ENCODE data around the gene ZC3H7A. TPM values are rescaled to one million over a fixed set of nuclear protein-coding genes. Genes with fewer than 3 reads are reported as not detected.

ZC3H7A gene
- total RNA-seq, 1 donor from 2014 or later: 67.5 TPM

DNA sequence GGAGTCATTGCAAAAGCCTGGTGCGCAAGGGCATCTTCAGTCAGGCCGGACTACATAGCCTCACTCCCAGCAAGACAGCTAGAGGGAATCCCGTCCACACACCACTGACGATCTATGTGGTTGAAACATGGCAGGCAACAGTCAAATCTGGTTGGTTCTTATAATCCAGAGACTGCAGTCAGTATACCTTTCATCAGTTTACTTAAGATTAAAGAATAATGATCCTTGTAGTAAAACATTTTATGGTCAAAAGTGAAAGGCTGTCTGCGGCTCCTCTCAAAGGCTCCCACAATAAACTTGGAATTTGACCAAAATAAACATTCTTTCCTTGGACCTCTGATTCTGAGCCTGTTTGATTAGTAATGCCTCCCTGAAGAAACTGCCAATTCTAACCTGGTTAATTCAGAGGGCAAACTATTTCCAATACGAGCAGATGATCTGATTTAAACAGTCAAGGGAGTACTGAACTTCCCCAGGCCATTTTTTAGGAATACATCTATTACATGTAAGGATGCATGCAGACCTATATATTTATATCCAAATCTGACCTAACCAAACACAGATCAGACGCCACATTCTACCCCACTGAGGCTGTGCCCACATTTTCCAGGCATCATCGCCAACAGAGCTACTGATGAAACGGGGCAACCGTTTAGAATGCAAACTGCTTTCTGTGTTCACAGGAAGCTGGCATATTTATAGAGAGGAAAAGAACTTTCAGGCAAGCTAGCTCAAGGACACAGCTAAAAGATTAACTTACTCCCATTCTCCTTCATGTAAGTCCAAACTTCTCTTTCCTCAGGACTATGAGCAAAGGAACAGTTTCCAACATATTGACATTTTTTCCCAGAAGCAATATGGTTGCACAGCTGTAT, 39.1 kb downstream of the ZC3H7A start:
- no peak overlapping the region for H3K4me3 ChIP-seq
- H3K9me3 ChIP-seq: no peaks in the 10 kb centered on the region
- H3K36me3 ChIP-seq: peaks cover 0 to 62% of the 10 kb centered on the region in 2 donors
- H3K27me3 ChIP-seq: no peaks in the 10 kb centered on the region
- intact Hi-C loops (cut with DNase I): no loop called here
- no peak for TF ChIP-seq CTCF (IDR thresholded peaks at IDR 0.05)
- TF ChIP-seq POLR2A (IDR thresholded peaks at IDR 0.05): no peak
- TF ChIP-seq POLR2AphosphoS5 (IDR thresholded peaks at IDR 0.05; ENCODE audit: insufficient read depth in 1 of 2, low read depth in 1 of 2): no peak
- no peak for DNase-seq (ENCODE audit: extremely low spot score in 2 of 2)
- no peak overlapping the region for H3K27ac ChIP-seq
- peaks cover 8% of the 10 kb centered on the region for H3K4me1 ChIP-seq

DNA sequence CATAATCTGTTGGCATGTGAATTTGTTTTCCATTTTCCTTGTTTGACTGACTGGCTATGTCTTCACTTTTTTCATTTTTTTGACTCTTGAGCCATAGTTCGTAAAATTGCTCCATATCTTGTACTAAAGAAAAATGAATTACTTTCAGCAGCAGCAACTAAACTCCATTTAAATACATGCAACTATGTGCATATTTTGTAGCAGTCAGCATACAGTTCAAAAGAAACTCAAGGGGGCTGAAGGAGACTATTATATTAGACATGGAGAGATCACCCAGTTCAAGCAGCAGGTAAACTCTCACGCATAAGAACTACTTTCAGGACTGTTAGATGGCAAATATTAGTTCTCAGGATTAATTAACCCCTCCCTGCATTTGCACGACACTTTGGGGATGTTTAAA, 40.8 kb downstream of the ZC3H7A start:
- Histone ChIP-seq H3K27me3 (no peaks in the 10 kb centered on the region), H3K27ac (no peak overlapping the region), H3K9me3 (no peaks in the 10 kb centered on the region), H3K36me3 (peaks cover 0 to 62% of the 10 kb centered on the region in 2 donors), H3K4me1 (peaks cover 8% of the 10 kb centered on the region), H3K4me3 (no peak overlapping the region)
- no peak for TF ChIP-seq CTCF (IDR thresholded peaks at IDR 0.05)
- TF ChIP-seq POLR2AphosphoS5 (IDR thresholded peaks at IDR 0.05; ENCODE audit: insufficient read depth in 1 of 2, low read depth in 1 of 2): no peak
- no peak for TF ChIP-seq POLR2A (IDR thresholded peaks at IDR 0.05)
- intact Hi-C loops (cut with DNase I): no loop called here
- DNase-seq (ENCODE audit: extremely low spot score in 2 of 2): no peak

DNA sequence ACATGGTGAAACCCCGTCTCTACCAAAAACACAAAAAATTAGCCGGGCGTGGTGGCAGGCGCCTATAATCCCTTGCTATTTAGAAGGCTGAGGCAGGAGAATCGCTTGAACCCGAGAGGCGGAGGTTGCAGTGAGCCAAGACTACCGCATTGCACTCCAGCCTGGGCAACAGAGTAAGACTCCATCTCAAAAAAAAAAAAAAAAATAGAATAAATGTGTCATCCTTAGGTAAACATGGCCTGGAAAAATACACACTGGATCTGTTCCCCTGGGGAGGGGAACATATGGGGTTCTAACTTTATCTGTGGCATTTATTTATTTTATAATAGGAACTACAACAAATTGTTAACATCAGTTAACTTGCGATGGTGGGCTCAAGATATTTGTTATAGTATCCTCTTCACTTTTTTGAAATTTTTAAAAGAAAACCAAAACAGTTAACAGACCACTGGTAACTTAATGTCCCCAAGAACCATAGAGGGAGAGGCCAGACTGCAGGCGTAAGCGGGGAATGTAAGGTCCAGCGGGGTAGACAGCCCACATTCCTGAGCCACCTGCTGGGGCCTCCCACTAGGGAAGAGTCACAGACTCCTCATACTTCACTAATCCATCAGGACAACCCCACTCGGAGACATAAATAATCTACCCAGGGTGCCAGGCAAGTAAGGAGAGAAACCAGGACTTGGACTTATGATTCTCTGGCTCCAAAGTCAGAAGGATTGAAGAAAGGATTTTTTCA, 41.9 kb downstream of the ZC3H7A start:
- no peak overlapping the region for H3K4me3 ChIP-seq
- no peak for TF ChIP-seq POLR2A (IDR thresholded peaks at IDR 0.05)
- no peak for TF ChIP-seq POLR2AphosphoS5 (IDR thresholded peaks at IDR 0.05; ENCODE audit: insufficient read depth in 1 of 2, low read depth in 1 of 2)
- no peak for TF ChIP-seq CTCF (IDR thresholded peaks at IDR 0.05)
- intact Hi-C loops (cut with DNase I): no loop called here
- H3K4me1 ChIP-seq: peaks cover 8% of the 10 kb centered on the region
- DNase-seq (ENCODE audit: extremely low spot score in 2 of 2): no peak
- H3K9me3 ChIP-seq: no peaks in the 10 kb centered on the region
- no peak overlapping the region for H3K27ac ChIP-seq
- H3K36me3 ChIP-seq: peaks cover 0 to 64% of the 10 kb centered on the region in 2 donors
- H3K27me3 ChIP-seq: no peaks in the 10 kb centered on the region

- Histone ChIP-seq H3K4me3 (no peak overlapping the region), H3K27ac (no peak overlapping the region), H3K4me1 (peaks cover 2% of the 10 kb centered on the region), H3K27me3 (no peaks in the 10 kb centered on the region), H3K9me3 (no peaks in the 10 kb centered on the region), H3K36me3 (peaks cover 0 to 80% of the 10 kb centered on the region in 2 donors)
- no peak for TF ChIP-seq POLR2A (IDR thresholded peaks at IDR 0.05)
- TF ChIP-seq CTCF (IDR thresholded peaks at IDR 0.05): no peak
- TF ChIP-seq POLR2AphosphoS5 (IDR thresholded peaks at IDR 0.05; ENCODE audit: insufficient read depth in 1 of 2, low read depth in 1 of 2): no peak
- no peak for DNase-seq (ENCODE audit: extremely low spot score in 2 of 2)
- intact Hi-C loops (cut with DNase I): no loop called here
Measured at GRCh38 chr16:11752856-11753255, 44.2 kb downstream of the ZC3H7A start.

Data from vagina (tissue), 2 donors.